Measurements from ENCODE around the gene ANAPC13.

ANAPC13 gene

GRCh38 chr3:134458406-134458945 lies 27.3 kb downstream of the ANAPC13 start:
- no peak overlapping the region for H4K8ac ChIP-seq (ENCODE audit: low read depth, low read length)
- H2AFZ ChIP-seq (ENCODE audit: low read length): no peak overlapping the region
- H2AK5ac ChIP-seq (ENCODE audit: low read depth, low read length): no peak overlapping the region
- no peak overlapping the region for H3K14ac ChIP-seq (ENCODE audit: low read length)
- H3K4me1 ChIP-seq (ENCODE audit: control insufficient read depth in 2 of 2, insufficient read depth in 1 of 2, low read depth in 1 of 2, low read length in 2 of 2): peaks cover 8 to 9% of the 10 kb centered on the region in 2 donors
- no peaks in the 10 kb centered on the region for H3K79me1 ChIP-seq (ENCODE audit: low read depth, low read length)
- no peak overlapping the region for H3K4me2 ChIP-seq (ENCODE audit: insufficient read depth, low read length, poor library complexity, severe bottlenecking)
- no peak overlapping the region for H3K4ac ChIP-seq (ENCODE audit: low read length)
- no peak overlapping the region for H3K9ac ChIP-seq (ENCODE audit: low read depth, low read length, poor library complexity)
- H2BK15ac ChIP-seq (ENCODE audit: low read length): no peak overlapping the region
- H4K91ac ChIP-seq (ENCODE audit: low read depth, low read length, poor library complexity): no peak overlapping the region
- no peak overlapping the region for H3K23ac ChIP-seq (ENCODE audit: low read depth, low read length, poor library complexity)
- no peak overlapping the region for H2BK120ac ChIP-seq (ENCODE audit: low read depth, low read length)
- H2BK5ac ChIP-seq (ENCODE audit: low read length): no peak overlapping the region
- H3K27me3 ChIP-seq (ENCODE audit: control insufficient read depth in 3 of 3, insufficient read depth in 3 of 3, low read depth in 1 of 3, low read length in 3 of 3): peaks cover 0 to 2% (median 0%) of the 10 kb centered on the region in 3 experiments
- no peak overlapping the region for H2BK12ac ChIP-seq (ENCODE audit: low read length)
- H3K18ac ChIP-seq (ENCODE audit: low read length): no peak overlapping the region
- no peaks in the 10 kb centered on the region for H3K36me3 ChIP-seq (replicated peaks in 1 of 2; ENCODE audit: control insufficient read depth in 2 of 2, insufficient read depth in 2 of 2, low read length in 2 of 2)
- WGBS, 2 donors (ENCODE audit: extremely low coverage in 2 of 2, insufficient read length in 2 of 2, insufficient replicate concordance in 1 of 2): no CpG with 5 or more reads among the region's 10 CpGs
- H3K4me3 ChIP-seq (ENCODE audit: low read length in 2 of 2): no peak overlapping the region
- no peak overlapping the region for H3K27ac ChIP-seq (replicated peaks; ENCODE audit: low read length)
- DNase-seq (ENCODE audit: low spot score): no peak
- peaks cover 0 to 1% of the 10 kb centered on the region in 2 donors for H3K9me3 ChIP-seq (replicated peaks in 1 of 2; ENCODE audit: control insufficient read depth in 2 of 2, insufficient read depth in 1 of 2, low read depth in 1 of 2, low read length in 2 of 2)

- peaks cover 0 to 1% of the 10 kb centered on the region in 2 donors for H3K9me3 ChIP-seq (replicated peaks in 1 of 2; ENCODE audit: control insufficient read depth in 2 of 2, insufficient read depth in 1 of 2, low read depth in 1 of 2, low read length in 2 of 2)
- no peak overlapping the region for H4K91ac ChIP-seq (ENCODE audit: low read depth, low read length, poor library complexity)
- no peak overlapping the region for H3K18ac ChIP-seq (ENCODE audit: low read length)
- no peak overlapping the region for H2AFZ ChIP-seq (ENCODE audit: low read length)
- no peak overlapping the region for H4K8ac ChIP-seq (ENCODE audit: low read depth, low read length)
- no CpG with 5 or more reads among the region's 9 CpGs for WGBS, 2 donors (ENCODE audit: extremely low coverage in 2 of 2, insufficient read length in 2 of 2, insufficient replicate concordance in 1 of 2)
- H3K79me1 ChIP-seq (ENCODE audit: low read depth, low read length): no peaks in the 10 kb centered on the region
- H2BK15ac ChIP-seq (ENCODE audit: low read length): no peak overlapping the region
- no peak overlapping the region for H2BK12ac ChIP-seq (ENCODE audit: low read length)
- H2BK5ac ChIP-seq (ENCODE audit: low read length): no peak overlapping the region
- peaks cover 0 to 2% (median 0%) of the 10 kb centered on the region in 3 experiments for H3K27me3 ChIP-seq (ENCODE audit: control insufficient read depth in 3 of 3, insufficient read depth in 3 of 3, low read depth in 1 of 3, low read length in 3 of 3)
- H3K4ac ChIP-seq (ENCODE audit: low read length): no peak overlapping the region
- H3K4me1 ChIP-seq (ENCODE audit: control insufficient read depth in 2 of 2, insufficient read depth in 1 of 2, low read depth in 1 of 2, low read length in 2 of 2): peaks cover 4 to 5% of the 10 kb centered on the region in 2 donors
- no peaks in the 10 kb centered on the region for H3K36me3 ChIP-seq (replicated peaks in 1 of 2; ENCODE audit: control insufficient read depth in 2 of 2, insufficient read depth in 2 of 2, low read length in 2 of 2)
- no peak overlapping the region for H2AK5ac ChIP-seq (ENCODE audit: low read depth, low read length)
- no peak for DNase-seq (ENCODE audit: low spot score)
- no peak overlapping the region for H3K4me2 ChIP-seq (ENCODE audit: insufficient read depth, low read length, poor library complexity, severe bottlenecking)
- H3K14ac ChIP-seq (ENCODE audit: low read length): no peak overlapping the region
- H3K9ac ChIP-seq (ENCODE audit: low read depth, low read length, poor library complexity): no peak overlapping the region
- no peak overlapping the region for H3K23ac ChIP-seq (ENCODE audit: low read depth, low read length, poor library complexity)
- no peak overlapping the region for H2BK120ac ChIP-seq (ENCODE audit: low read depth, low read length)
- no peak overlapping the region for H3K27ac ChIP-seq (replicated peaks; ENCODE audit: low read length)
- H3K4me3 ChIP-seq (ENCODE audit: low read length in 2 of 2): no peak overlapping the region
Observed at GRCh38 chr3:134457376-134458074, 28.3 kb downstream of the ANAPC13 start.

GRCh38 chr3:134453631-134454030 lies 32.2 kb downstream of the ANAPC13 start:
- Histone ChIP-seq H3K9me3 (replicated peaks in 1 of 2; ENCODE audit: control insufficient read depth in 2 of 2, insufficient read depth in 1 of 2, low read depth in 1 of 2, low read length in 2 of 2) (peaks cover 0 to 1% of the 10 kb centered on the region in 2 donors), H2AK5ac (ENCODE audit: low read depth, low read length) (no peak overlapping the region), H3K18ac (ENCODE audit: low read length) (no peak overlapping the region), H3K27me3 (ENCODE audit: control insufficient read depth in 3 of 3, insufficient read depth in 3 of 3, low read depth in 1 of 3, low read length in 3 of 3) (peaks cover 0 to 14% (median 0%) of the 10 kb centered on the region in 3 experiments), H3K27ac (replicated peaks; ENCODE audit: low read length) (no peak overlapping the region), H2BK120ac (ENCODE audit: low read depth, low read length) (no peak overlapping the region), H3K79me1 (ENCODE audit: low read depth, low read length) (no peaks in the 10 kb centered on the region), H4K8ac (ENCODE audit: low read depth, low read length) (no peak overlapping the region), H3K36me3 (replicated peaks in 1 of 2; ENCODE audit: control insufficient read depth in 2 of 2, insufficient read depth in 2 of 2, low read length in 2 of 2) (no peaks in the 10 kb centered on the region), H3K4me1 (ENCODE audit: control insufficient read depth in 2 of 2, insufficient read depth in 1 of 2, low read depth in 1 of 2, low read length in 2 of 2) (no peaks in the 10 kb centered on the region), H2BK5ac (ENCODE audit: low read length) (no peak overlapping the region), H3K4me3 (ENCODE audit: low read length in 2 of 2) (no peak overlapping the region), H3K4me2 (ENCODE audit: insufficient read depth, low read length, poor library complexity, severe bottlenecking) (no peak overlapping the region), H2AFZ (ENCODE audit: low read length) (peak overlapping the region; percentile 72), H3K4ac (ENCODE audit: low read length) (no peak overlapping the region), H3K23ac (ENCODE audit: low read depth, low read length, poor library complexity) (no peak overlapping the region), H3K9ac (ENCODE audit: low read depth, low read length, poor library complexity) (no peak overlapping the region), H3K14ac (ENCODE audit: low read length) (no peak overlapping the region), H2BK15ac (ENCODE audit: low read length) (no peak overlapping the region), H4K91ac (ENCODE audit: low read depth, low read length, poor library complexity) (no peak overlapping the region), H2BK12ac (ENCODE audit: low read length) (no peak overlapping the region)
- no peak for DNase-seq (ENCODE audit: low spot score)
- no CpG with 5 or more reads among the region's 6 CpGs for WGBS, 2 donors (ENCODE audit: extremely low coverage in 2 of 2, insufficient read length in 2 of 2, insufficient replicate concordance in 1 of 2)

- H3K14ac ChIP-seq (ENCODE audit: low read length): peak overlapping the region; percentile 40
- H4K91ac ChIP-seq (ENCODE audit: low read depth, low read length, poor library complexity): no peak overlapping the region
- H3K4ac ChIP-seq (ENCODE audit: low read length): no peak overlapping the region
- H3K23ac ChIP-seq (ENCODE audit: low read depth, low read length, poor library complexity): no peak overlapping the region
- no peak overlapping the region for H2BK120ac ChIP-seq (ENCODE audit: low read depth, low read length)
- no peaks in the 10 kb centered on the region for H3K4me1 ChIP-seq (ENCODE audit: control insufficient read depth in 2 of 2, insufficient read depth in 1 of 2, low read depth in 1 of 2, low read length in 2 of 2)
- DNase-seq (ENCODE audit: low spot score): no peak
- no peak overlapping the region for H2BK15ac ChIP-seq (ENCODE audit: low read length)
- H3K4me2 ChIP-seq (ENCODE audit: insufficient read depth, low read length, poor library complexity, severe bottlenecking): no peak overlapping the region
- no peak overlapping the region for H2BK5ac ChIP-seq (ENCODE audit: low read length)
- H3K79me1 ChIP-seq (ENCODE audit: low read depth, low read length): no peaks in the 10 kb centered on the region
- no peak overlapping the region for H4K8ac ChIP-seq (ENCODE audit: low read depth, low read length)
- H3K27ac ChIP-seq (replicated peaks; ENCODE audit: low read length): no peak overlapping the region
- no peak overlapping the region for H2BK12ac ChIP-seq (ENCODE audit: low read length)
- H3K27me3 ChIP-seq (ENCODE audit: control insufficient read depth in 3 of 3, insufficient read depth in 3 of 3, low read depth in 1 of 3, low read length in 3 of 3): peaks cover 0 to 24% (median 0%) of the 10 kb centered on the region in 3 experiments
- no peak overlapping the region for H3K9ac ChIP-seq (ENCODE audit: low read depth, low read length, poor library complexity)
- H3K4me3 ChIP-seq (ENCODE audit: low read length in 2 of 2): no peak overlapping the region
- H3K18ac ChIP-seq (ENCODE audit: low read length): no peak overlapping the region
- WGBS, 2 donors (ENCODE audit: extremely low coverage in 2 of 2, insufficient read length in 2 of 2, insufficient replicate concordance in 1 of 2): no CpG with 5 or more reads among the region's 3 CpGs
- H2AK5ac ChIP-seq (ENCODE audit: low read depth, low read length): no peak overlapping the region
- no peaks in the 10 kb centered on the region for H3K36me3 ChIP-seq (replicated peaks in 1 of 2; ENCODE audit: control insufficient read depth in 2 of 2, insufficient read depth in 2 of 2, low read length in 2 of 2)
- H2AFZ ChIP-seq (ENCODE audit: low read length): peak overlapping the region; percentile 28
- peaks cover 4 to 5% of the 10 kb centered on the region in 2 donors for H3K9me3 ChIP-seq (replicated peaks in 1 of 2; ENCODE audit: control insufficient read depth in 2 of 2, insufficient read depth in 1 of 2, low read depth in 1 of 2, low read length in 2 of 2)
Observed at GRCh38 chr3:134449951-134450350, 35.8 kb downstream of the ANAPC13 start.

Data from neuronal stem cell (in vitro differentiated cells).